GM23338 (cell line): ENCODE data around the gene ZNF335. TPM values are rescaled to one million over a fixed set of nuclear protein-coding genes. Genes with fewer than 3 reads are reported as not detected.
A peak's percentile ranks its signal among the peaks of the same experiment; 100 is the strongest.

Experiments used
- ATAC-seq: fragments of 200-7000 bp; cut with Tn5 transposase; 3 replicates; pipeline ENCODE4 v1.9.1; 2020
- DNase-seq: peaks from one replicate; pipeline ENCODE4 v3.0.0-alpha.2; 2015; ENCODE audit warnings: low spot score
- H2AFZ ChIP-seq: fragments of 200-600 bp; sonication (generic); 2 replicates; pipeline ENCODE4 v1.8.0; 2016; ENCODE audit warnings: antibody characterized with exemption, mild to moderate bottlenecking, moderate library complexity
- H3F3A ChIP-seq: fragments of 200-600 bp; sonication (generic); replicated peaks from 2 replicates; pipeline ENCODE4 v1.8.0; 2017; ENCODE audit warnings: antibody characterized with exemption, mixed run types, low read depth
- H3K27ac ChIP-seq: fragments of 200-600 bp; sonication (generic); 2 replicates; pipeline ENCODE4 v1.6.1; 2016; ENCODE audit warnings: low read depth
- H3K27me3 ChIP-seq: fragments of 200-600 bp; sonication (generic); 2 replicates; pipeline ENCODE4 v1.8.0; 2016; ENCODE audit warnings: mild to moderate bottlenecking, mixed run types, moderate library complexity; ENCODE audit not compliant: insufficient read depth
- H3K36me3 ChIP-seq: fragments of 200-600 bp; sonication (generic); 2 replicates; pipeline ENCODE4 v1.8.0; 2016; ENCODE audit warnings: mild to moderate bottlenecking; ENCODE audit not compliant: insufficient read depth
- H3K4me1 ChIP-seq: fragments of 200-600 bp; sonication (generic); 2 replicates; pipeline ENCODE4 v1.8.0; 2016; ENCODE audit warnings: mild to moderate bottlenecking, moderate library complexity; ENCODE audit not compliant: insufficient read depth
- H3K4me2 ChIP-seq: fragments of 200-600 bp; sonication (generic); 2 replicates; pipeline ENCODE4 v1.7.1; 2017; ENCODE audit warnings: mixed run types
- H3K4me3 ChIP-seq: fragments of 200-600 bp; sonication (generic); 2 replicates; pipeline ENCODE4 v1.6.1; 2016; ENCODE audit warnings: mixed run types
- H3K79me2 ChIP-seq: fragments of 200-600 bp; sonication (generic); replicated peaks from 2 replicates; pipeline ENCODE4 v1.8.0; 2017; ENCODE audit warnings: mild to moderate bottlenecking; ENCODE audit not compliant: insufficient read depth
- H3K9me2 ChIP-seq: fragments of 200-600 bp; sonication (generic); 2 replicates; pipeline ENCODE4 v1.8.0; 2017; ENCODE audit not compliant: insufficient read depth
- H4K20me1 ChIP-seq: fragments of 200-600 bp; sonication (generic); replicated peaks from 2 replicates; pipeline ENCODE4 v1.8.0; 2017; ENCODE audit warnings: mild to moderate bottlenecking; ENCODE audit not compliant: insufficient read depth
- H3K27ac Mint-ChIP-seq: 2 replicates; pipeline ENCODE4 v1.8.0; 2020; ENCODE audit warnings: inconsistent platforms, mild to moderate bottlenecking, moderate library complexity, mixed read lengths
- H3K27me3 Mint-ChIP-seq: 3 replicates; pipeline ENCODE4 v1.8.0; 2022; ENCODE audit warnings: low read depth, mild to moderate bottlenecking, moderate library complexity, mixed read lengths, inconsistent platforms; ENCODE audit not compliant: insufficient read depth, poor library complexity
- H3K36me3 Mint-ChIP-seq: 3 replicates; pipeline ENCODE4 v1.8.0; 2021; ENCODE audit warnings: low read depth, mild to moderate bottlenecking, inconsistent platforms, moderate library complexity, mixed read lengths
- H3K4me1 Mint-ChIP-seq: 3 replicates; pipeline ENCODE4 v1.8.0; 2020; ENCODE audit warnings: mild to moderate bottlenecking, inconsistent platforms, mixed read lengths
- H3K4me3 Mint-ChIP-seq: 3 replicates; pipeline ENCODE4 v1.8.0; 2021; ENCODE audit warnings: moderate library complexity, mild to moderate bottlenecking, inconsistent platforms, mixed read lengths
- H3K9me3 Mint-ChIP-seq: 3 replicates; pipeline ENCODE4 v1.8.0; 2020; ENCODE audit warnings: moderate library complexity, mild to moderate bottlenecking, inconsistent platforms, mixed read lengths
- EZH2 ChIP-seq: fragments of 200-600 bp; sonication (generic); IDR thresholded peaks from one replicate; pipeline ENCODE4 v1.8.0; 2017; ENCODE audit warnings: antibody characterized with exemption, mild to moderate bottlenecking, low read depth; ENCODE audit not compliant: unreplicated experiment
- REST ChIP-seq: IDR thresholded peaks from one replicate; pipeline ENCODE4 v1.6.1; 2018; ENCODE audit warnings: antibody characterized with exemption; ENCODE audit not compliant: unreplicated experiment
- ZNF114 ChIP-seq: fragments of 250-450 bp; sonication (Bioruptor Pico); IDR thresholded peaks from 2 replicates; pipeline ENCODE4 v1.5.0; 2020; ENCODE audit warnings: mild to moderate bottlenecking, moderate library complexity
- ZNF331 ChIP-seq: fragments of 250-450 bp; sonication (Bioruptor Pico); IDR thresholded peaks from 2 replicates; pipeline ENCODE4 v1.5.0; 2020; ENCODE audit warnings: low read depth, mild to moderate bottlenecking, moderate library complexity
- polyA plus RNA-seq: library from polyadenylated mRNA; unstranded; fragments of >200 nt; fragmentation: Nextera tagmentation; extraction: Ambion mirVana; gene quantifications from 2 replicates; pipeline ENCODE4 v1.2.1, GENCODE V29; 2016
- total RNA-seq: library from RNA; depleted of rRNA; stranded (reverse); fragments of >200 nt; shearing (Covaris generic); gene quantifications from 2 replicates; pipeline ENCODE4 v1.2.3, GENCODE V29; 2014

ZNF335 gene
- total and polyA plus RNA-seq, 2 experiments from 2014 or later: 7.4 to 24.2 TPM

DNA sequence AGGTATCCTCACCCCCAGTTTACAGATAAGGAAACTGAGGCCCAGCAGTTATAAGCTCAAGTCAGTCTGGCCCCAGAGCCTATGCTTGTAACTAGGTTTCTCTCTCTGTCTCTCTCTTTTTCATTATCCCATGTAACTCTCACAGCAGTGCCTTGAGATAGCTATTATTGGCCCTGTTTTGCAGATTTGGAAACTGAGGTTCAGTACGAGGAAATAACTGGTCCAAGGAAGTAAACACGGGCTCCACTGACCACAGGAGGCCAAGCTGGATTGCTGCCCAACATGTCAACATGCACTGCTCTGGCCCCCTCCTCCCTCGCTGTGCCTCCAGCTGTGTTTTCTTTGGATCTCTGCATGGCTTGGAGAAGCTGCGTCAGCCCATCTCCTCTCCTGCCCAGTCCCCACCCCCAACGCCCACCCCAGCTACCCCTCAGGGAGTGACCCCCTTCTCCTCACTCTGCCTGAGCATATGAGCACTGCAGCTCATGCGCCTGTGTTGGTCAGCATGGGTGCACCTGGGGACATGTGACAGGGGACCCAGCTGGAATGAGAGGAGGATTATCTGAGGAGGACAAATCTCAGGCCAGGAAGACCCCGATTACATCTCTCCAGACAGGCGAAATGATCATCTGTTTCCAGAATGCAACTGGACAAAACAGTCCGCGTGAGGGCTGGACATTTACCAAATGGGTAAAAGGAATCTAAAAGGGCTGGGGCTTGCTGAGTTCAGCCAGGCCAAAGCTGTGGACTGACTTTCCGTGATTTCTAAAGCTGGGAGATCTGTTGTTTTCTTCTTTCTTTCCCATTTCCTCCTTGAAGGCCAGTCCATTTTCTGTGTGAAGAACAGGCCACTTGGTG lies 52.2 kb downstream of the ZNF335 start:
- H3K9me3 Mint-ChIP-seq: no peaks in the 10 kb centered on the region
- DNase-seq (no peak), ATAC-seq (peak; percentile 33; the same call in 2 of the 3 replicates)
- peaks cover 7% of the 10 kb centered on the region for H3K27me3 Mint-ChIP-seq
- no peaks in the 10 kb centered on the region for H3K4me1 ChIP-seq
- no peak for TF ChIP-seq ZNF114 (CRISPR knock-in tag)
- no peak for TF ChIP-seq EZH2
- no peak overlapping the region for H3K4me2 ChIP-seq
- no peak overlapping the region for H3K27ac ChIP-seq
- no peak overlapping the region for H3K4me3 Mint-ChIP-seq
- no peaks in the 10 kb centered on the region for H3K36me3 ChIP-seq
- no peaks in the 10 kb centered on the region for H4K20me1 ChIP-seq
- 0 out of 2 replicates have a peak overlapping the region, but pooled peaks have one; percentile 56 for H2AFZ ChIP-seq
- H3K9me2 ChIP-seq: no peaks in the 10 kb centered on the region
- H3K4me3 ChIP-seq: no peak overlapping the region
- H3F3A ChIP-seq: no peaks in the 10 kb centered on the region
- peaks cover 13% of the 10 kb centered on the region for H3K4me1 Mint-ChIP-seq
- H3K27ac Mint-ChIP-seq: no peak overlapping the region
- no peaks in the 10 kb centered on the region for H3K27me3 ChIP-seq
- no peaks in the 10 kb centered on the region for H3K36me3 Mint-ChIP-seq
- no peaks in the 10 kb centered on the region for H3K79me2 ChIP-seq

DNA sequence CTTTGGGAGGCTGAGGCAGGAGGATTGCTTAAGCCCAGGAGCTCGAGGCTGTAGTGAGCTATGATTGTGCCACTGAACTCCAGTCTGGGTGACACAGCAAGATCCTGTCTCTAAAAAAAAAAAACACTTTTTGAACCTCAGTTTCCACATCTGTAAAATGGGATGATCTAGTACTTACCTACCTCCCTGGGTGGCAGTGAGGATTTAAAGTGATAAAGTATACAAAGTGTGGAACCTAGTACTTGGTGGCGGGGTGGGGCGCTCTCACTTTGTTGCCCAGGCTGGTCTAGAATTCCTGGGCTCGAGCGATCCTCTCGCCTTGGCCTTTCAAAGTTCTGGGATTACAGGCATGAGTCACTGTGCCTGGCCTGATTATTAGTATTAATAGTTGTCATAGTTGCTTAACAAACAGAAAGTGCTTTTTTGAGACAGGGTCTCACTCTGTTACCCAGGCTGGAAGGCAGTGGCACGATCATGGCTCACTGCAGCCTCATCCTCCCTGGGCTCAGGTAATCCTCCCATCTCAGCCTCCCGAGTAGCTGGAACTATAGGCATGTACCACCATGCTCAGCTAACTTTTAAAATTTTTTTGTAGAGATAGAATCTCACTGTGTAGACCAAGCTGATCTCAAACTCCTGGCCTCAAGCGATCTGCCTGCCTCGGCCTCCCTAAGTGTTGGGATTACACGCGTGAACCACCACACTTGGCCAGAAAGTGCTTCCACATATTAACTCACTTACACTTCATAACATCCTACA lies 53.0 kb downstream of the ZNF335 start:
- Histone ChIP-seq H3K4me3 (no peak overlapping the region), H3K27me3 (no peaks in the 10 kb centered on the region), H2AFZ (no peak overlapping the region), H3K9me2 (no peaks in the 10 kb centered on the region), H3K4me1 (no peaks in the 10 kb centered on the region), H3K79me2 (no peaks in the 10 kb centered on the region), H3K36me3 (no peaks in the 10 kb centered on the region), H3K4me2 (no peak overlapping the region), H4K20me1 (no peaks in the 10 kb centered on the region), H3K27ac (no peak overlapping the region), H3F3A (no peaks in the 10 kb centered on the region)
- H3K27ac Mint-ChIP-seq: no peak overlapping the region
- DNase-seq (no peak), ATAC-seq (no peak)
- peaks cover 7% of the 10 kb centered on the region for H3K27me3 Mint-ChIP-seq
- no peak overlapping the region for H3K4me3 Mint-ChIP-seq
- no peak for TF ChIP-seq REST
- no peak for TF ChIP-seq ZNF331 (CRISPR knock-in tag)
- TF ChIP-seq EZH2: no peak
- H3K36me3 Mint-ChIP-seq: no peaks in the 10 kb centered on the region
- H3K9me3 Mint-ChIP-seq: no peaks in the 10 kb centered on the region
- peaks cover 10% of the 10 kb centered on the region for H3K4me1 Mint-ChIP-seq
